SIG-M5 (cell line): Measurements from ENCODE around the gene PTOV1.

Experiments
- DNase-seq: peaks from one replicate; lab custom pipeline; 2025; lab: John Stamatoyannopoulos, UW

The PTOV1 gene

GRCh38 chr19:49844138-49845095, 6.5 kb upstream of the PTOV1 start:
- DNase-seq, result peak; percentile 31

DNA sequence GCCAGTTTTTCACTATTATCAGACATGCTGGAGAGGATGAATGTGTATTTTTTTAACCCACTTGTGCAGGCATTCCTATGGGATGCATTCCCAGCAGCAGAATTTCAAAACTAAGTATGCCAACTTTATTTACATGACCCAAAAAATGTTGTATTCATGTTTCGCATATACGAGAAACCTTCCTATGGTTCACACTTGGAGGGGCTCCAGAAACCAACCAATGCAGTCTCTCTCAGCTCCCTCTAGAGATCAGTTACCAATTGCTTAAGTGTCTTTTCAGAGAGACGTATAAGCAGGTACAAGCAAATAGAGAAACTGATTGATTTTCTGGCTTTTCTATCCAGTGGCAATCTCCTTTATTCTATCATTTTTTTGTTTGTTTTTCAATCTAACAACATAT, 5.5 kb upstream of the PTOV1 start:
- DNase-seq, result no peak

DNA sequence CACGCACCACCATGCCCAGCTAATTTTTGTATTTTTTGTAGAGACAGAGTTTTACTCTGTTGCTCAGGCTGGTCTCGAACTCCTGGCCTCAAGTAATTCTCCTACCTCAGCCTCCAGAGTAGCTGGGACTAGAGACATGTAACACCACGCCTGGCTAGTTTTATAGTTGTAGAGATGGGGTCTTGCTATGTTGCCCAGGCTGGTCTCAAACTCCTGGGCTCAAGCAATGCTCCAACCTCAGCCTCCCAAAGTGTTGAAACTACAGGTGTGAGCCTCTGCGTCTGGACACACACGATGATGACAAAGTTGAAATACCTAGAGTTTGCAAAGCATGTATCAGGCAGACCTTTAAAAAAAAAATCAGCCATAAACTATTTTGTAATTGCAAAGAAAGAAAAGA, 4.6 kb upstream of the PTOV1 start:
- DNase-seq, result no peak

- DNase-seq, result peak; percentile 28
These were observed 2.9 kb upstream of the PTOV1 start for GRCh38 chr19:49847731-49848696.

DNA sequence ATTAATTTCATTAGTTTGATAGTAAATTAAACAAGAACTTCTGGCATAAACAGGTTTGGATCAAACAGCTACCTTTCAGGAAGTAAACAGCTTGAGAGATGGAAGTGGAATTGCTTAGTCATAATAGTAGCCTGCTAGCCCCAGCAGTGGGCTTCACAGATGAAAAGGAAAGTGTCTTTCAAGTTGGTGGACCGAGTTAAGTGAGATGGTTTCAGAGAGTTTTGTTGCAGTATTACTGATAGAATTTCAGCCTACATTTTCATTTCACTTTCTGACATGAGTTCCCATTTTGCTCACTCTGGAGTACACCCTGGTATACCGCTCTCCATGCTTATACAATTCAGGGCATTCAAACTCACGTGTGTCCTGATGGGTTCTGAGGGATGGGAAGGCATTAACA, 2.0 kb upstream of the PTOV1 start:
- DNase-seq, result no peak

GRCh38 chr19:49849433-49850220, 1.3 kb upstream of the PTOV1 start:
- DNase-seq, result no peak

GRCh38 chr19:49850221-49850486, 805 bp upstream of the PTOV1 start:
- no peak for DNase-seq

- DNase-seq, result no peak
These were observed 699 bp downstream of the PTOV1 start for GRCh38 chr19:49851456-49852259.

- DNase-seq, result no peak
These were observed 1.7 kb downstream of the PTOV1 start for GRCh38 chr19:49852631-49853126.

DNA sequence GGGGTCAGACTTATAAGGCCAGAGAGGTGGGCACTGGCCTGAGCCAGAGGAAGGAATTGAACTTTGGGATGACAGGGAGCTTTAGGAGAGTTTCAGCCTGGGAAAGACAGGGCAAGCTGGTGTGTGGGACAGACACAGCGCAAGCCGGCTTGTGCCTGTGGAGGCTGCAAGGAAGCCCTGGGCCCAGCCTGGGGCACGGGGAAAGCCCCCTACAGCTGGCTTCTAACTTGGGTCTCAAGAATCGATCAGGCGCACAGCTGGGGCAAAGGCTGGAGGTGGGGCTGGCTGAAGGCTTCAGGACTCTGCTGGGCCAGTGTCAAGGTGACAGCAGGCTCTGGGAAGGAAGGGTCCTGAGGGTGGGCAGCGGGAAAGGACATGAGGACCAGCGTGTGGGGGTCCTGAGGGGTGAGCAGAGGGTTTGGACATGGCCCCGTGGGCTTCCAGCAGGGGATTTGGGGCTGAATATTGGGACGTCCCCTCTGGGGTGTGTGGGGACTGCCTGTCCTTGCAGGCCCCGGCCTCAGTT, 3.0 kb downstream of the PTOV1 start:
- no peak for DNase-seq

DNA sequence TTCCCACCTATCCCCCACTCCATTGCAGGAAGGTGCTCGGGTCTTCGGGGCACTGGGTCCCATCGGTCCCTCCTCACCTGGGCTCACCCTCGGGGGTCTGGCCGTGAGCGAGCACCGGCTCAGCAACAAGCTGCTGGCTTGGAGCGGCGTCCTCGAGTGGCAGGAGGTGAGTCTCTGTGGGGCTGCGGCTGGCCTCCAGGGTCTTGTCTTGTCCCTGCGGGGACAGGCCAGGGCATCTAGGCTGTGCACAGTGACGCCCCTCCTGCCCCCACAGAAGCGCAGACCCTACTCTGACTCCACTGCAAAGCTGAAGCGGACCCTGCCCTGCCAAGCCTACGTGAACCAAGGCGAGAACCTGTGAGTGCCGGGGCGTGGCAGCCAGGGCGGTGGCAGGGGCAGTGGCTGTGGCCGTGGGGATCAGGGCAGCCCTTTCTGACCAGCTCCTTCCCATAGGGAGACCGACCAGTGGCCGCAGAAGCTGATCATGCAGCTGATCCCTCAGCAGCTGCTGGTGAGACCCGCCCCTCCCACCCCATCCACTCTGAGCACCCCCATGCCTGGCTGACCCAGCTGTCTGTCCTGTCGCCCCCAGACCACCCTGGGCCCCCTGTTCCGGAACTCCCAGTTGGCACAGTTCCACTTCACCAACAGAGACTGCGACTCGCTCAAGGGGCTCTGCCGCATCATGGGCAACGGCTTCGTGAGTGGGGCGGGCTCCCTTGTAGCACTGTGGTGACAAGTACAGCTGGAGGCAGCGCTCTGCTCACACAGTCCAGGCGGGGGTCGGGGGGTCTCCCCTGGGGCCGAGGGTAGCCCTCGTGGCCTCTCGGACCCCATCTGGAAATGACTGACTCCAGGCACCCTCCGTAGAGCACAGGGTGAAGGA, 3.7 kb downstream of the PTOV1 start:
- no peak for DNase-seq

DNA sequence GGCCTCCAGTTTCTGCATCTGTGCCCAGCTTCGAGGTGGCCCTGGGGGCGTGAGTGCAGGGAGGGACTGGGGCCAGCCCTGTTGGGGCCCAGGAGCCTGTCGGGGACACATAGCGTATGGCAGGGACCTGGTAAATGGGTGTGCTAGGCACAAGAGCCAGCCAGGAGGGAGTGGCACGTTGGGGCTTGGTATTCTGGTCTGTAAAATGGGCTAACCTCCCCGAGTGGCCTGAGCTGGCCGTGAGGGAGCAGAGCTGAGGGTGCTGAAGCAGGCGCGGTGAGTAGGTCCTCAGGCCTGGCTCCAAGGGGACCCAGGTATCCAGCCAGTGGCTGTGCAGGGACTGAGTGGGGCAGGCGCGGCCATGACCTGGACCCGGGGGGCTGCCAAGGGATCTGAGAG, 4.3 kb downstream of the PTOV1 start:
- DNase-seq, result no peak

DNA sequence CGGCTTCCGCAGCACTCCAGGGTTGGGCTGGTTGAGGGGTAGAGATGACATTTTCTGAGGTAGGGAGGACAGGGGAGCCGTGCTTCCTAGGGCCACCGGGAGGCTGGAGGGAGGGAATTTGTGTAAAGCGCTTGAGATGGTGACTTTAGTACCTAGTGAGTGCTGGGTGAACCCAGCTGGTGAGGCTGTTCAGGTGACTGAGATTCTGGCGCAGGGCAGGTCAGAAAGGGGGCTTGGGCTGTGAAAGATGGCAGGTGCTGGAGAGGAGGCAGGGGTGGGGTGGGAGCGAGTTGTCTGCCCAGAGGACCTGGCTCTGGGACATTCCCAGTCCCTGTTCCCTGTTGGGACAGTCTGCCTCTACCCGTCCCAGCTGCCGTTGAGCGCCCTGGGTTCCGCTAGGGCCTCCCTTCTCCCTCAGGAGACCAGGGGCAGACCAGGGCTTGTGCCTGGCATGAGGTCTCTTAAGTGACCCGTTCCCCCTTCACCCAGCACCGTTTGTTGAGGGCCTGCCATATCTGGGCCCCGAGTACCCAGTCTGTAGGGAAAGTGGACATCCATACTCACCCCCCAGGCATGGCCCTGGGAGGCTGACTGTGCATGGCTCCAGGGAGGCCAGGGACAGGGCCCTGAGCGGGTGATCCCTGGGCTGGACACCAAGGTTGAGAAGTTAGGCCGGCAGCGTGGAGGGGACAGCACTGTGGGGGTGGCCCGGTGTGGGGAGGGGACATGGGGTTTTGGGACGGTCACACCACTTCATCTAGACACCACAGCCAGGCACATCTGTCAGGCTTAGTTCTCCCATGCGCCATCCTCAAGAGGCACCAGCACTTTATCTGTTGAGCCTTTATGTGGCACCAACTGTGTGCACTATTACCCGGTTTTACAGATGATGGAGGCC, 5.0 kb downstream of the PTOV1 start:
- no peak for DNase-seq

DNA sequence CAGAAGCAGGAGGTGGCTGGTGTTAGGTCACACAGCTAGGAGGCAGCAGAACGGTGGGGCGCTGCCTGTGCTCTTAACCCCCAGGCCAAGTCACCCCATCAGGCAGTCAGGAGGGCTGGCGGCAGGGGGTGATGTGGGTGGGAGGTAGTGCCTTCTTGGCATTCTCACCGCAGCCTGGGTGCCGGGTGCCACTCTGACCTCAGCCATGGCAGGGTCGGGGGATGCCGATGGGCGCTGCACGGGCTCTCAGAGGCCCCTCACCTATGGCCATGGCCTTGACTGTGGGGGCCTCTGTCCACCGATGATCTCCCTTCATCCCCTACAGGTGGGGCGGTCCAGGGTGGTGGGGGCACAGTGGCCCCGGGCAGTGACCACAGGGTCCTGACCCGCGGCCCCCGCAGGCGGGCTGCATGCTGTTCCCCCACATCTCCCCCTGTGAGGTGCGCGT, 5.6 kb downstream of the PTOV1 start:
- DNase-seq, result no peak

GRCh38 chr19:49857061-49857837, 6.3 kb downstream of the PTOV1 start:
- DNase-seq, result no peak

GRCh38 chr19:49857838-49858087, 6.8 kb downstream of the PTOV1 start:
- no peak for DNase-seq

- no peak for DNase-seq
These were observed 7.4 kb downstream of the PTOV1 start for GRCh38 chr19:49858088-49858985.
